MM.1S (cell line): ENCODE results near the gene EVI5.

Experiments
- CTCF ChIP-seq: fragments of 300-600 bp; sonication (generic); IDR thresholded peaks from 2 replicates; pipeline ENCODE4 v1.5.1; 2016; ENCODE audit warnings: antibody characterized with exemption, low read length, mixed read lengths
- EZH2 ChIP-seq: fragments of 300-600 bp; sonication (generic); optimal IDR thresholded peaks from 2 replicates; pipeline ENCODE3; 2017; ENCODE audit warnings: low read depth, mild to moderate bottlenecking, antibody characterized with exemption, low read length, mixed read lengths
- EZH2phosphoT487 ChIP-seq: fragments of 300-600 bp; sonication (generic); IDR thresholded peaks from 2 replicates; pipeline ENCODE4 v1.6.1; 2018; ENCODE audit warnings: antibody characterized with exemption, low read length

DNA sequence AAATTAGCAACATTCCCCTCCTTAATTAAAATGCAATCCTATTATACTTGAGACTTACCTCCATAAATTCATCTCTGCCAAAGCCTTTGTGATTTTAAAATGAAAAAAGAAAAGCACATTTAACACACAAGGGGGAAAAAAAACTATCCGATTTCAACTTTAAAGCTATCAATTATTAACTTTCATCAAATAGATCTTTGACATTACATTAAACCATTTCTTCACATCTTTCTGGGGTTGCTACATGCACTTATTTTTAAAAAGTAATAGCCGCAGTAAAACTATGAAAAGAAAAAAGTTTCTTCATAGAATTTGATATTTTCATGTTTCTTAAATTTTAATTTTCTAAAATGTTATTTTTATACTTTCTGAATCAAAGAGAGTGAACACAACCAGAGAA lies 71.0 kb downstream of the EVI5 start:
- no peak for TF ChIP-seq CTCF
- TF ChIP-seq EZH2: no peak
- no peak for TF ChIP-seq EZH2phosphoT487
